Measurements from ENCODE around the gene DHRS7C.

Gene DHRS7C, protein sequence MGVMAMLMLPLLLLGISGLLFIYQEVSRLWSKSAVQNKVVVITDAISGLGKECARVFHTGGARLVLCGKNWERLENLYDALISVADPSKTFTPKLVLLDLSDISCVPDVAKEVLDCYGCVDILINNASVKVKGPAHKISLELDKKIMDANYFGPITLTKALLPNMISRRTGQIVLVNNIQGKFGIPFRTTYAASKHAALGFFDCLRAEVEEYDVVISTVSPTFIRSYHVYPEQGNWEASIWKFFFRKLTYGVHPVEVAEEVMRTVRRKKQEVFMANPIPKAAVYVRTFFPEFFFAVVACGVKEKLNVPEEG

DNA sequence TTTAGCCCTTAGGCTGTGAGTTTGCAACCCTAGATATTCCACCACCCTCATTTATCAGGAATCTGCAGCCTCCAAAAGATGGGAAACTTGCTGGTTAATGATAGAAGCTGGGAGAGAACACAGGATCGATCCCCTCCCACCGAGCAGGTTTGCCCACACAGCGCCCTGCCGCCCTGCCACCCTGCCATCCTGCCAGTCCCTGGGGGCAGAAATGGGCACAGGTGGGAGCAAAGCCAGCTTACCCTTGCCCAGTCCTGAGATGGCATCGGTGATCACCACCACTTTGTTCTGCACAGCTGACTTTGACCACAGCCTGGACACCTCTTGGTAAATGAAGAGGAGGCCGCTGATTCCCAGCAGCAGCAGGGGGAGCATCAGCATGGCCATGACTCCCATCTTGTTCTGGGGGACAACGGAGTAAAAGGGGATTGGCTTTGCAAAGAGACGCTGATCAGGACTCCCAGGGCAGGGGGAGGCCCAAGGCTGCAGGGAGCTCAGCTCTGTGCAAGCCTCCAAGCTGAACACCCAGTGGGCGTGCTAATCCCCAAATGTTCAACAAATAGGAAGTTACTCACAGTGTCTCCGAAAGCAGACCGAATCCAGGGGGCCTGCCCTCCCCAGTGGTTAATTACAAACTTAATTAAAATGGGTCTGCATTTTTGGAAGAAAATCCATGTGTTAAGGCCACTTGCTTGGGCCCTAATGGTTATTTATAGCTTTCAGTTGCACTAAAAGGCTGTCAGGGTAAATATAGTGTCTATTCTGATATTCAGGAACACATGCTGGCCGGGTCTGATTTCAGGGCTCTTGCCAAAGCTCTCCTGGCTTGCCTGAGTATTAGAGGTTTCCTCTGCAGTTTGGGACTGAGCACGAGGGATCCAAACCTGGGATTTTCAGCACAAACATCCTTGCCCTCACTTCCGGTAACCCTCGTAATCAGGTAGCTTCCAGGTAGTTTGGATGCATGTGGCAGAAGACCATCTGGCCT is at the start of gene DHRS7C:
Gene DHRS7C (minus strand): TSS at position 704 of the 988 bp plus-strand sequence. CDS start 308 bp downstream, at position 396.
- DNase-seq = no peak

DNA sequence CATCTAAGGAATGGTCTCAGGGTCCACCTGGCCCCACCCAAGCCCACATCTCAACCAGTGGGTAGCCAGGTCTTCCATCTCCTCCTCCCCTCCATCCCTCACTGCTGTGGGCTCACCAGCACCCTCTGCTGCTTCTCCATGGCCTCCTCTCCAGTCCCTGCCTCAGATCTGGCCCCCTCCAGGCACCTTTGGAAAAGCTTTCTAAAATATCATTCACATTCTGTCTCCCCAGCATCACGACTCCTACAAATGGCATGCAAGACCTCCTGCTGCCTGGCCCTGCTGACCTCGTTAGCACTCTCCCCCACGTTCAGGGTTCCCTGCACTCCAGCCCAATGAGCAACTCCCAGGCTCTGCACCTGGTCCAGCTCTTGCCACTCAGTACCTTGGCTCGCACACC is 48.0 kb upstream of the DHRS7C start:
- DNase-seq = no peak

DNA sequence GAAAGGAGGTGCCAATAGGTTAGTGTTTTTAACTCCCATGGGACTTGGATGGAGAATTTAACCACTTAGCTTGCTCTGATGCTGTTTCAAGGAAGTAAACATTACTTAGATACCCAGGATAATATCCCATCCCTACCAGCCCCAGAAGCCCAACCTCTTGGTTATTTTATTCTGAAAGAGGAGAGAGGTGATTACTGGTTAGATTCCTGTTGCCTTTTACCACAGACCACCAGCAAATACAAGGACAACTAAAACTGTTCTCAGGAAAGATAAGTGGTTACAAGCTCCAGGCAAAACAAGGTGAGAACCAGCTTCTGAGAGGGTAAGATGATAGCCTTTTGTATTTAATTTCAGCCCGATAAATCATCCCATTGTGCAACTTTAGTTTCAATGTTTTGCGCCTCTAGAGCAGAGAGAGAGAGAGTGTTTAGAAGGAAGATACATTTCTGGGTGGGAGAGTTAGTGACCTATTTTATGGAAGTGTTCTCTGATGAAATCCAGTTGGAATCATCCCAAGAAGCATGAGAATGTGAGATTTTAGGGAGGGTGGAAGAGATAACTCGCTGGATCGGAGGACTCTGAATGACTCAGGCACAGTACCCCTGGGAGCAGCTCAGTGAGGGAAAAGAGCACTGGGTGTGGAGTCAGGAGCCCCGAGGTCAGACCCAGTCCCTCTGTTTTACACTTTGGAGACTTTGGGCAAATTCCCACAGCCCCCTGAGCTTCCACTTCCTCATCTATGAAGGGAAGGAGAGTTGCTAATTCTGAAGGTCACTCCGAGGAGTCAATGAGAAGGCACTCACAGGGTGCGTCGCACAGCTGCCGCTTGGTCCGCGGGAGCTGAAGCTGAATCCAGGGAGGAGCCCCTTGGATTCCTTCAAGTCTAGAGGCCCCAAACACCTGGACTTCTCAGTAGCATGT is 46.4 kb upstream of the DHRS7C start:
- no peak for DNase-seq

DNA sequence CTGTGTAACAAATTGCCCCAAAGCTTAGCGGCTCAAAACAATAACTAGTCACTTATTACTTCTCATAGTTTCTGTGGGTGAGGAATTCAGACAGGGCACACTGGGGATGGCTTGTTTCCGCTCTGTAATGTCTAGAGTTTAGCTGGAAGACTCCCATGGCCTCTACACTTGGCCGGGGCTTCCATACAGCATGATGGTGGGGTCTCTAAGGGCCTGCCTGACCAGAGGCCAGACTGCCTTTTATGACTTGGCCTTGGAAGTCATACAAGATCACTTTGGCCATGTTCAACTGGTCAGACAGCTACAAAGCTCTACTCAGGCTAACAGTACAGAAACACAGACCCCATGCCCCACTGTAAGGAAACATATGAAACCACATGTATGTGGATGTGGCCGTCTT is 42.5 kb upstream of the DHRS7C start:
- no peak for DNase-seq

DNA sequence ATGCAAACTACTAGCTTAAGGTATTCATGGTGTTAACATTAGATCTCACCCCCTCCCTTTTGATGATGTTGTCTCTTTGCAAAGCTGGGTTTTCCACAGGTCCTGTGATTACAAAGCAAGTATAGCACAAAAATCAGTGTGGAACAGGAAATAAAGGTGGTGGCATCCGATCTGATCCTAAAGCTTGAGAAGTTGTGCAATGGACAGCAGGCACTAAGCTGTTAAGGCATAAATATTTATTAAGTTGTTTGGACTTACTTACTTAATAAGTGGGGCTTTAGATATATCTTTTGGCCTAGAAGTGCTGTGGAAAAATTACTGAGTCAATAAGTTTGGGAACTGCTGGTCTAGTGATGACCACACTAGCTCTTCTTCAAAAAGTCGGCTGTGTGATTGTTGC is 39.3 kb upstream of the DHRS7C start:
- no peak for DNase-seq

DNA sequence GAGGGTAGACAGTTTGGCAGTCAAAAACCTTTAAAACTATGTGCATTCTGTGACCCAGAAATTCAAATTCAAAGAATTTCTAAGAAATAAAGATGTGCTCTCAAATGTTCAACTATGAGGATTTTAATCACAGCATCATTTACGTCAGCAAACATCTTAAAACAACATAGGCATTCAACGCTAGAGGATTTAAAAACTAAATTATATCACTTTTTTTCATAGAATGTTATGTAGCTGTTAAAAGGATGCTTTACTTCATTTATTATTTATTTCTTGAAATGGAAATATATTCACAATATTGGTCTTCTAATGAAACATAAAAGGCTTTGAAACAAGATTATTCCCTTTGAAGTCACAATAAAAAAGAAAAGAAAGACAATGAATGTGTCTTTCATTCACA is 38.0 kb upstream of the DHRS7C start:
- no peak for DNase-seq

DNA sequence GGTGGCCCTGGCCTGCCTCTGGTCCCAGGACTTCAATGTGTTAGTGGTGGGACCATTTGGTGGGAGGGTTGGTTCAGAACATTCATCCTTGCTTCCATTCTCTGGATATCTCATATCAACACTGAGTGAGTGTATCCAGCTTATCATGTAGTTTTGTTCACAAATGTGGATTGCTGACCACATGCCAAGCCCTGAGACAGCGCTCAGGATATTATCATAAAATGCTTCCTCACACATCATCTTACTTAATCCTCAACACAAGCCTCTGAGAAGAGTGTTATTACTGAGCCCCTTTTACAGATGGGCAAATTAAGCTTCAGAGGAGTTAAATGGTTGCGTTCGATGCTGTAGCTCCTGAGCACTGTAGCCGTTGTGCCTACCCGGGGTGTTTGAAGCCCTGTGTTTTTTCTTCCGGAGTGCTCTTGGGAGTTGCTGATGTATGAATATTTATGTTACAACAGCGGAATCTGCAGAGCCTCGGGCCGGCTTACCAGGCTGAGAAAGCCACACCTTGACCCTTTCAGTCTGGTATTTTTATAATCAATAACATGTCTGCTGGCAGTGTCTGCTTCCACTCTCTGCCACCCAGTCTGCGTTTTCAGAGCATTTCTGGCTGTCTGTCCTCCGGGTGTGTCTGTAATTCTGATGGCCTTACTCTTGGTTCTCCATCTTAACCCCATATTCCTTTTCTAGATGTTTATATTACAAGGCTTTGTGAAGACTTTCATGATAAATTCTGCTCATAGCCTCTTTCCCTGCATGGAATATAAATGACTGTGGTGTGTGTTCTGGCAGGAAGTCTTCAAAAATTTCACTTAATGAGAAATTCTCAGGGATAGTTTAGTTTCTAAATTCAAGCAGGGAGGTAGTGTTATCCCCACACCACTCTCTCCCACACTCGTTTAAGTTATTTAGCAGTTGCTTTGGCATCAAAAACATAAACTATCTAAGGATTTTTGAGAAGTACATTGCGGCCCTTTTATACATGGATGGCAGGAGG is 37.2 kb upstream of the DHRS7C start:
- no peak for DNase-seq

DNA sequence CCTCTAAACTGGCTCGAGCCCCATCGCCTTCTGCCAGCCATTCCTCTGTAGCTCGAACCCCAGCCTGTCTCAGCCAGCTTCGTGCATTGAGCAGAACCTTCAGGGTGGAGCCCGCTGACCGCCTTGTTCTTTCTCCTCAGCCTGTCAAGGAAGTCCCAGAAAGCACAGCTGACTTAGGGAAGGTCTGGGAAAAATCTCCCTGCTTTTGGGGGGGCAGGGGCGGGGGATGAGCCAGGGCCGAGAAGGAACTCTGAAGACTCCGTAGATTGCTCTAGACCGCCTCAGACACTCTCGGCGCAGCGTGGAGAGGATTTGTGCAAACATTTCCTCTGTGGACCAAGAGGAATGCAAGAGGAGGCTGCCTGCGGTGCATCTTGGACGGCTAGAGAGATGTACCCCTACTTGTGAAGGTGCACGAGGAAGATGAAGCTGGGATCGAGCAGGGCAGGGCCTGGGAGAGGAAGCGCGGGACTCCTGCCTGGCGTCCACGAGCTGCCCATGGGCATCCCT is 34.3 kb upstream of the DHRS7C start, which contains the start of gene GLP2R:
Gene GLP2R (plus strand): TSS at position 284 of the 510 bp plus-strand sequence. CDS start 140 bp downstream, at position 424.
- no peak for DNase-seq

DNA sequence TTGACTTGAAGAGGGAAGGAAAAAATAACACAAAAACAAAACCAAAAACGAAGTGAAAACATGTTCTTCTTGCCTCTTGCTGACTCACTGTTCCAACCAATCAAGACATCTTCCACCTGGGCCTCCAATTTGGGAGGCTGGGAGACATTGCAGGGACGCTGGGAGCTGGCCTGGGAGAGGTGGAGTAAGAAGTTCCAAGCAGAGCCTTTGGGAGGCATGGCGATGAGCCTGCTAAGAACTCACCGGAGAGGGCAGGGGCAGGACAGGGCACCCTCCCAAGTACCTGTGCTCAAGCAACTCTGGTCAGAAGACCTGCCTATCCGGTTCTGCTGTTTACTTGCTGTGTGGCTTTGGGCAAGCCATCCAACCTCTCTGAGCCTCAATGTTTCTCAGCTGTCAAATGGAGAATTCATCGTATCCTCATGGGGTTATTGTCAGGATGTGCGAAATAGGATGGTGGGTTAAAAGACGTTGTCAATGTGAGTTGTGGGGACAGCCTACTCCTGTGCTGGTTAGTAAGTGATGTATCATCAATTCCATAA is 33.5 kb upstream of the DHRS7C start:
- no peak for DNase-seq

DNA sequence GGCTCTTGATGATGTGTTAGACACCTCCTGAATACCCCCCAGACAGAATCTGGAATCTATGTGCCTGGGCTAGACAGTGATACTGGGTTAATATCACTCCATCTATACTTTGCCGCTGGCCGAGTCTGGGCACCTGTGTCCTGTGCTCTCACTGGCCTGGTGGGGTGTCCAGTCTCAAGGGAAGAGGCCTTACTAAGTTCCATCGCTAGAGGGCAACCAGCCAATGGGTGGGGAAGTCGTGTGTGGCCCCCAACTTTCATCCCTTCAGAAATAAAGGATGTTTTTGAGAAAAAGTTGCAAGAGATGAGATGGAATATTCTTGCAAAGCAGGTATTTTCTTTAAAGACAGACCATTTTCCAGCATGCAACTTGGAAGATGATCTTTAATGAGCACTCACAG is 32.7 kb upstream of the DHRS7C start:
- DNase-seq = no peak

DNA sequence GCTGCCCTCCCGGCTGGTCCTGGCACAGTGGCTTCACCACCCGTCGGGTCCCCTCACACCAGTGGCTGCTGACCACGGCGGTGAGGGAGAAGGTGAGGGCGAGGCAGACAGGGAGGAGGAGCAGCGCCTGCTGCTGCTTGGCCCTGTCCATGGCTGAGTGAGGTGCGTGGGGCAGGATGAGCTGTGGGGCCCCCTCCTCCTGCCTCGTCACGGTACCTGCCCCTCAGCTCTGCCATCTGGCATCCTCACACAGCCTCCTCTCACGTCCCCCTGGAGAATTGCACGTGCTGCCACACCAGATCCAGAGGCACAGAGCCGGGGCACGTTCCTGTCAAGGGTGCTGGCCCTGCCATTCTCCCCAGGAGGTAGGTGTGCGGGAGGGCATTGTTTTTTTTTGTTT is 30.5 kb upstream of the DHRS7C start, which contains the start of gene GSG1L2:
Gene GSG1L2 (minus strand): TSS at position 159 of the 400 bp plus-strand sequence. CDS start 8 bp downstream, at position 151.
- no peak for DNase-seq

DNA sequence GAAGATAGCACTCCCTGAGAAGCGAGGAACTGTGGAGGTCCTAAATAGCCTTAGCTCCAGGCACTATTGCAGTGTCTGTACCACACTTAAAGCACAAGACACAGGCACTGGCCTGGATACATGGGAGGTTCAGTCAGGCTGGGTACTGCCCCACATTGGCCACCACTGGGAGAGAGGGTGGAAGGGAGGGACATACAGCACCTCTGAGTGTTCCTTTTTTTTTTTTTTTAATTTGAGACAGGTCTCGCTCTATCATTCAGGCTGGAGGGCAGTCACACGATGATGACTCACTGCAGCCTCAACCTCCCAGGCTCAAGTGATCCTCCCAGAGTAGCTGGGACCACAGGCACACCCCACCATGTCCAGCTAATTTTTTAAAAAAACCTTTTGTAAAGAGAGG is 29.1 kb upstream of the DHRS7C start:
- no peak for DNase-seq

DNA sequence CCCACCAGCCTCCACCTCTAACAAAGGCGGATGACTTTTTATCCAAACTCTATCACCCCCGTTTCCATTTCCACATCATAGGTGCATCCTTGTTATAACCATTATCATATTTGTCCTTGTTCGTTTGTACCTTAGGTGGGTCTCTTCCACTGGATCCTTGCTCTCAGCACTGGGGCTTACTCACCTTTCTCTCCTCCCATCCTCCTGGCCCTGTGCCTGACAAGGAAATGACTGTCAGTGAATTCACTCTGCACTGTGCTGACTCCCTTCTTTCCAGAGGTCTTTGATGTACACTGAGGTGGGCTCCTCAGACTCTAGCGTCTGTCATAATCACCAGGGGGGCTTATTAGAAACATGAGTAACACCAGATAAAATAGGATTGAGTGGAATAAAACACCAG is 27.4 kb upstream of the DHRS7C start:
- no peak for DNase-seq

DNA sequence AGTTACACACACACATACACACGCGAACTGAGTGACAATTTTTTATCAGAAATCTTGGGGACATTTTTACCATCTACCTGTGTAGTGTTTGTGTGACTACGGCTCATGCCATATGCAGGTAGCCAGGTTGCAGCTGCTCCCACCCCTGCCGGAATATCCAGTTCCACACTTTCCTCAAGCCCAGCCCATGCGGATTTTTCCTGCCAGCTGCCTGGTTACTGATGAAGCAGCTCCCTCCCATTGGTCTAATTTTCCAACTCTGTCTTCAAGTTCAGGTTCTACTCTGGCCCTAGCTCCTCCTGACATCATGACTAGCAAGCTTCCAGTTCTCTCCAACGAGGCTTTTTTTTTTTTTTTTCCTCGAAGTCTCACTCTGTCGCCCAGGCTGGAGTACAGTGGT is 25.7 kb upstream of the DHRS7C start:
- no peak for DNase-seq

DNA sequence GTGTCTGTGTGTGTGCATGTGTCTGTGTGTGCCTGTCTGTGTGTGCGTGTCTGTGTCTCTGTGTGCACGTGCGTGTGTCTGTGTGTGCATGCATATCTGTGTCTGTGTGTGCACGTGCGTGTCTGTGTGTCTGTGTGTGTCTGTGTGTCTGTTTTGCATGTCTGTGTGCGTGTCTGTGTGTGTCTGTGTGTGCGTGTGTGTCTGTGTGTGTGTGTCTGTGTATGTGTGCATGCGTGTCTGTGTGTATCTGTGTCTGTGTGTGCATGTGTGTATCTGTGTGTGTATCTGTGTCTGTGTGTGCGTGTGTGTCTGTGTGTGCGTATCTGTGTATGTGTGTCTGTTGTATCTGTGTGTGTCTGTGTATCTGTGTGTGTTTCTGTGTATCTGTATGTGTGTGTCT is 25.1 kb upstream of the DHRS7C start:
- DNase-seq = no peak

DNA sequence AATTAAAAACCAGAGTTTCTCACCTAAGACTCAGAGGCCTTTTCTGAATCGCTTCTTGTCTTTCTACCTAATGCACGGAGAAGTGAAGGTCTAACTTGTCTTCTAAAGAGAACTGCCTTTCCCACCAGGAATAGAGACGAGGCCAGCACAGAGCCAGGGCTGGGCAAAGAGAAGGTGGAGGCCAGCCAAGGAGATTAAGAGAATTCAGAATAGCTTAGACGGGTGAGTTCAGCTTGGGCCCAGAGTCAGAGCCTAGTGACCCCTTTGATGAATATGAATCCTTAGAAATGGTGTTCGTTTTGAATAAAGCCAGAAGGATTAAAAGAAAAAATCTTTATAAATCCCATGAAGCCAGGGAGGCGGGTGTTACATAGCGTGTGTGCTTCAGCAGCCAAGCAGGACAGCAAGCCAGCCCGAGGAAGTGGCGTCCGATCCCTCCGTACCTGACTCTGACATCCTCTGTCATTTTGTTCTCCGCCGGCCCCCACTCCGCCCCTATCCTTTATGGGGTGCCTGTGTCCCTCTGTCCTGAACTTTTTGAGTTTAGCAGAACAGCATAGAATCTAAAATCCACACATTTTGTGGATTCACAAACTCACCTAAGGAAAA is 23.0 kb upstream of the DHRS7C start:
- DNase-seq = no peak

DNA sequence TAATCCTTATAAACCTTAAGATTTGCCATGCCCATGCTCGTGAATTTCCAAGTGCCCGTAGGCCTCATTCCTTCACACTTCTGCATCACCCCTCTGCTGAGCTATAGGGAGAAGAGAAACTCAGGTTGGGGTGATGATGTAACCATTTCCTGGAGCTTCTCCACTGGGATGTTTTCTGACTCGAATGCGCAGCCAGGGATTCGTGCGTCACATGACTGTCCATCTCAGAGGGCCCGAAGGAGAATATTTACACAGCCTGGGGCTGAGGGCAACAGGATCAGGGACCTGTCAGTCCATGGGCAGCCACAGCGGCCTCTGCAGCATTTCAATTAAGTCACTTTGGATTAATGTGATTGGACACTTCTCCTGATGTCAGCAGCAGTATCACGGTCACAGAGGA is 21.8 kb upstream of the DHRS7C start:
- no peak for DNase-seq

DNA sequence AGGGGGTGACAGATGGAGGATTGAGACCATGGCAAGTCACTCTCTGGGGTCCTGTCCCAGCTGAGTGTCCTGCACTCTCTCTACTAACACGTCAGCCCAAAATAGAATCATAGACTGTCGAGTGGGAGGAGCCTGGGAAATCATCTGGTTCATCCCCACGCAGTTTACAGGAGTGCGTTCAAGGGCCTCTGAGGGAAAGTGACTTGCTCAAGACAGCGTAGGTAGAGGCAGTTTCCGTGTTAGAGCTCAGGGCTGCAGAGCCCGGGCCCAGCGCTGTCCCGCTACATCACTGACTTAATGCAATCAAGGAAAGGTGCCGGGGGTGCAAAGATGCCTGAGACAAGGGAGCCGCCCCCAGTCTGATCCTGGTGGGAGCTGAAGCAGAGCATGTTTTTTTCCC is 20.1 kb upstream of the DHRS7C start:
- no peak for DNase-seq

DNA sequence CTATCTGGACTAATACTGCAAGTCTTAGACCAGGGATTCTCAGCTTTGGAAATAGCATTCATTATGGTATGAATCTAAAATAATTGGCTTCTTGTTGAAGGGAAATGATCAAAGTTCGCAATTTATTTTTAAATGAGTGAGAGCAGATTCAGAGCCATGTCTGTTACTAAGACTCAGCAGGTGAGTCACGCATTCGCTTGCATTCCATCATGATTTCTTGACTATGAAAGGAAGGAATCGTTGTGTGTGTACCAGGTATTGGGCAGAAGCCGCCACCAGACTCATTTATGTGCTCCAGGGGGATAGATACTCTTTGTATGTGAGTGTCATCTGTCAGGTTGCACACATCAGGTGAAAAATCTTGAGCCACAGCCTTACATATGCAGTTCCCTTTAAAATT is 19.7 kb upstream of the DHRS7C start:
- no peak for DNase-seq
